ENCODE results near the gene GRB14.

The GRB14 gene

GRCh38 chr2:164515734-164516133, 105.5 kb downstream of the GRB14 start:
- TF ChIP-seq, protein P1, sequence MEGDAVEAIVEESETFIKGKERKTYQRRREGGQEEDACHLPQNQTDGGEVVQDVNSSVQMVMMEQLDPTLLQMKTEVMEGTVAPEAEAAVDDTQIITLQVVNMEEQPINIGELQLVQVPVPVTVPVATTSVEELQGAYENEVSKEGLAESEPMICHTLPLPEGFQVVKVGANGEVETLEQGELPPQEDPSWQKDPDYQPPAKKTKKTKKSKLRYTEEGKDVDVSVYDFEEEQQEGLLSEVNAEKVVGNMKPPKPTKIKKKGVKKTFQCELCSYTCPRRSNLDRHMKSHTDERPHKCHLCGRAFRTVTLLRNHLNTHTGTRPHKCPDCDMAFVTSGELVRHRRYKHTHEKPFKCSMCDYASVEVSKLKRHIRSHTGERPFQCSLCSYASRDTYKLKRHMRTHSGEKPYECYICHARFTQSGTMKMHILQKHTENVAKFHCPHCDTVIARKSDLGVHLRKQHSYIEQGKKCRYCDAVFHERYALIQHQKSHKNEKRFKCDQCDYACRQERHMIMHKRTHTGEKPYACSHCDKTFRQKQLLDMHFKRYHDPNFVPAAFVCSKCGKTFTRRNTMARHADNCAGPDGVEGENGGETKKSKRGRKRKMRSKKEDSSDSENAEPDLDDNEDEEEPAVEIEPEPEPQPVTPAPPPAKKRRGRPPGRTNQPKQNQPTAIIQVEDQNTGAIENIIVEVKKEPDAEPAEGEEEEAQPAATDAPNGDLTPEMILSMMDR (IDR thresholded peaks at IDR 0.05): no peak
- H3K27ac ChIP-seq: no peak overlapping the region
- no peak overlapping the region for H3K4me3 ChIP-seq
- no peak for DNase-seq (ENCODE audit: low spot score)

- no peak for DNase-seq (ENCODE audit: low spot score)
- no peak overlapping the region for H3K27ac ChIP-seq
- TF ChIP-seq, protein P1 (IDR thresholded peaks at IDR 0.05): no peak
- H3K4me3 ChIP-seq: no peak overlapping the region
These were observed 106.3 kb downstream of the GRB14 start for GRCh38 chr2:164515030-164515429.

GRCh38 chr2:164514491-164514890, 106.8 kb downstream of the GRB14 start:
- TF ChIP-seq, protein P1 (IDR thresholded peaks at IDR 0.05): no peak
- Histone ChIP-seq H3K27ac (no peak overlapping the region), H3K4me3 (no peak overlapping the region)
- DNase-seq (ENCODE audit: low spot score): no peak

GRCh38 chr2:164512871-164513270, 108.4 kb downstream of the GRB14 start:
- Histone ChIP-seq H3K4me3 (no peak overlapping the region), H3K27ac (no peak overlapping the region)
- no peak for DNase-seq (ENCODE audit: low spot score)
- TF ChIP-seq, protein P1 (IDR thresholded peaks at IDR 0.05): no peak

DNA sequence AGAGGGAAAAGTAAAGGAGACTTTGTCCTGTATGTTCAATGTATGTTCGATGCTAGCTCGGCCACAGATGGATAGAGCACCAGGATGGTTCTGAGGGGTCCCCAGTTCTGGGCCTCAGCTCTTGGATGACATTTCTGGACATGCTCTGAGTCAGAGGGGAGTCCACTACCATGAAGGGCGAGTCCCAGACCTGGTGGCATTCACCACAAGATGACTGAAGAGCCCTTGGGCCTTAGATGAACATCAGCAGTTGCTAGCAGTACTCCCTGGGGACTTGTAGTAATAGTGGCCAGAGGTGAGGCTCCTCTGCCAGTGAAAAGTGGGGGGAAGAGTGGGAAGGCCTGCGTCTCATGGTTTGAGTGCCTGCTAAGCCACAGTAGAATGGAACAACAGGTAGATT, 109.5 kb downstream of the GRB14 start:
- H3K4me3 ChIP-seq: no peak overlapping the region
- no peak overlapping the region for H3K27ac ChIP-seq
- DNase-seq (ENCODE audit: low spot score): no peak
- TF ChIP-seq, protein P1 (IDR thresholded peaks at IDR 0.05): no peak

DNA sequence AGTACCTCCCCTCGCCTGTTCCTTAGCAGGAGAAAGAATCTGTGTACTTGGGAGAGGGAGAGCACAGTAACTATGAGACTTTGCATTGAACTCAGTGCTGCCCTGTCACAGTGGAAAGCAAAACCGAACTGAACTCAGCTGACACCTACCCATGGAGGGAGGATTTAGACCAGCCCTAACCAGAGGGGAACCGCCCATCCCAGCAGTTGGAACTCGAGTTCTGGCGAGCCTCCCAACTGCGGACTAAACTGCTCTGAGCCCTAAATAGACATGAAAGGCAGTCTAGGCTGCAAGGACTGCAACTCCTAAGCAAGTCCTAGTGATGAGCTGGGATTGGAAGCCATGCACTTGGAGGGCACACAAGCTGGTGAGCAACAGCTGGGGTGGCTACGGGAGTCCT, 110.4 kb downstream of the GRB14 start:
- TF ChIP-seq, protein P1 (IDR thresholded peaks at IDR 0.05): no peak
- Histone ChIP-seq H3K27ac (no peak overlapping the region), H3K4me3 (no peak overlapping the region)
- no peak for DNase-seq (ENCODE audit: low spot score)

DNA sequence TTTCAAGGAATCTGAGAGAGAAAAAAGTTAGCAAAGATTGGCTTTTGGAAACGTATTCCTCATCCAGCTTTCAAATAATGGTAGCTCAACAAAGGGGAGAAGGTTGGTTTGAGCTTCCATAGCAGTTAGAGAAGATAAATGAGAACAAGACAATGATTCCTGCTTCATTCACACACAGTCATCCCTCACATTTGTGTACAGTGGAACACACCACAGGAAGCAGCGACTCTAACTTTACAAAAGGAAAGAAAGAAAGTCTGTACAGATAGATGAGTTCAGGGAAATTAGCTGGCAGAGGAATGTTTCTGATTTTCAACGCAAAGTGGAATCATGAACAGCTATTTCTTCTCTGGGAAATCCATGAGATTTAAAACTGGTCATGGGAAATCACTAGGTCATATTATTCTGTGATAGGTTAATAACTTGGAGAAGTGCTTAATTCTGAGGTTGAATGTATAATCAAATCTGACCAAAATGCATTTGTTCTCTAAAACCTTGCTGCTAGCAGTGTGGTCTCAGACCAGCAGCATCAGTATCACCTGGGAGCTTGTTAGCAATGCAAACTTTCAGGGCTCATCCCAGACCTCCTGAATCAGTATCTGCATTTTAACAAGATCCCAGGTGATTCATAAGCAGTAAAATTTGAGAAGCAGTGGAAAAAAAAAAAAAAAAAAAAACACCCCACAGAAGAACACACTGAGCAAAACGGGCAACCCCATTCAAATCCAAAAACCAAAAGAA, 112.0 kb downstream of the GRB14 start:
- DNase-seq (ENCODE audit: low spot score): no peak
- no peak overlapping the region for H3K27ac ChIP-seq
- TF ChIP-seq, protein P1 (IDR thresholded peaks at IDR 0.05): no peak
- H3K4me3 ChIP-seq: no peak overlapping the region
